Caki2 (cell line): ENCODE data around the gene CD207. TPM values are rescaled to one million over a fixed set of nuclear protein-coding genes. Genes with fewer than 3 reads are reported as not detected.

Source experiments
- DNase-seq: peaks from one replicate; pipeline ENCODE4 v3.0.0-alpha.2; 2015; ENCODE audit warnings: low read depth
- in situ Hi-C: cut with HindIII; loops from 2 replicates; pipeline ENCODE4 v1.10.0; 2016; ENCODE audit warnings: low sequenced_read_pairs, low pct_unique_long_range_greater_than_20kb, mixed read lengths
- total RNA-seq: library from RNA; depleted of rRNA; stranded (reverse); fragments of >200 nt; shearing (Covaris generic); gene quantifications from 2 replicates; pipeline ENCODE4 v1.2.3, GENCODE V29; 2014; ENCODE audit warnings: low replicate concordance

The CD207 gene
- total RNA-seq, 1 experiment from 2014 or later: not detected

GRCh38 chr2:70832386-70832785 is 3.2 kb downstream of the CD207 start:
- DNase-seq: no peak
- in situ Hi-C loops: no loop called here

GRCh38 chr2:70831861-70832260 is 3.8 kb downstream of the CD207 start:
- no peak for DNase-seq
- in situ Hi-C loops: no loop called here

DNA sequence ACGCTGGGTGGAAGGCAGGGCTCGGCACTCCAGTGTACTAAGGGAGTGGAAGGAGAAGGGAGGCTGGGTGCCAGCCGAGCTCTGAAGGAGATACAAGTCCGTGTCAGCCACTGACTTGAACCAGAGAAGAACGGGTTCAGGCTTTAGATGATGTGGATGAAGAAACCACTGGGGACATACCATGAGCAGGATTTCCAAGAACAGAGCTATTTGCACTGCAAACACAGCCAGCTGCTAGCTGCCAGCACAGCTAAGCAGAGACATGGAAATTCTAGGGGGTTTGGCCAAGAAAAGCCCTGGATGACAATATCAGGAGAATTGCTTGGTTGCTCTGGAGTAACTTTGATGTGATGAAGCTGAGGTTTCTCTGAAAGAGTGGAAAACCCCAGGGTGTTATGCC is 5.2 kb downstream of the CD207 start:
- in situ Hi-C loops: no loop called here
- DNase-seq: no peak

DNA sequence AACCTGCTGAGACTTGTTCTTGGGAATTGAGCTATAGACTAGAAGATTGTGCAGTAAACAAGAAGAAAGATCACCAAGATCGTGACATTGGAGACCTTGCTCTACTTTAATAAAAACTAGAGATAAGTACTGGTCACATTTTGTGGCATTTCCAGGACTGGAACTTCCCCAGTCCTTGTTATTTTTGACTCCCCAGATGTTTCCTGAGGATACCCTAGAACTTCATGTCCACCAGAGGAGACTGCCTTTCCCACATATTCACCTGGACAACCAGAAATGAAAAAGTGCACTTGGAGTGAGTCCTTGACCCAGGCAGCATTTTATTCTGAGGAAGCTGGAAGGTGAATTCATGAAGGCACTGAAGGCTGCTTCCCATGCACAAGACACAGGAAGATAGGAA is 5.7 kb downstream of the CD207 start:
- no peak for DNase-seq
- in situ Hi-C loops: no loop called here

GRCh38 chr2:70828914-70829824 is 6.4 kb downstream of the CD207 start:
- in situ Hi-C loops: no loop called here
- no peak for DNase-seq

DNA sequence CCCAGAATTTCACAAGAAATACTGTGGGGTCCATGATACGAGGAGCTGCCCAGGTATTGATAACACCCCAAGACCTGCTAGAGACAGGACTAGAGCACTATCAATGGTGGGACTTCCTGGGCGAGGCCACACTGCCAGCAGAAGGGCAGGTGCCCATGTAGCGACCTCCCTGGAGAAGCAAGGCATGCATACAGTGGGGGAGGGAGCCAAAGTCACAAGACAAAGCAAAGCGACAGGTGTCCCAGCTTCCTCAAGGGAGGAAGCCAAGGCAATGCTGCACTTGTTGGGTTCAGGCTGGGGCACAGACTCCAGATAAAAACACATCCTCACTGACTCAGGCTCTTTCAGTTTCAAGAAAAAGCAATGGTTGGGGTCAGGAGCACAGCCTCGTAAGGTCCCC is 7.5 kb downstream of the CD207 start:
- in situ Hi-C loops: no loop called here
- no peak for DNase-seq

DNA sequence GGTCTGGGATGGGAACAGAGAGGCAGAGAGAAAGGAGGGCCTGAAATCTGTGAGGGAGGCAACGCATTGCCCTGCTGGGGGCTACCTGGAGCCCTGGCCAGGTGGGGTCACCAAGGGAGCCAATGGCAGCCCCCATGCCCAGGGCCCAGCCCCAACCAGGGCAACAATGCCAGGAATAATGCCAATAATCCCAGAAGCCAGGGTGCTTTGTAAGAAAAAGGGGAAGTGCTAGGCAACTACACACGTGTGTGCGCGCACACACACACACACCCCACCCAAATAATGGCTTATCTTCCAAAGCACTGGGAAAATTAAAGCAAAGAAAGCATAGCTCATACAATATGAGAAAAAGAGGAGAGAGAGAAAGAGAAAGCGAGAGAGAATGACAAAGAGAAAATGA is 8.2 kb downstream of the CD207 start:
- in situ Hi-C loops: no loop called here

DNA sequence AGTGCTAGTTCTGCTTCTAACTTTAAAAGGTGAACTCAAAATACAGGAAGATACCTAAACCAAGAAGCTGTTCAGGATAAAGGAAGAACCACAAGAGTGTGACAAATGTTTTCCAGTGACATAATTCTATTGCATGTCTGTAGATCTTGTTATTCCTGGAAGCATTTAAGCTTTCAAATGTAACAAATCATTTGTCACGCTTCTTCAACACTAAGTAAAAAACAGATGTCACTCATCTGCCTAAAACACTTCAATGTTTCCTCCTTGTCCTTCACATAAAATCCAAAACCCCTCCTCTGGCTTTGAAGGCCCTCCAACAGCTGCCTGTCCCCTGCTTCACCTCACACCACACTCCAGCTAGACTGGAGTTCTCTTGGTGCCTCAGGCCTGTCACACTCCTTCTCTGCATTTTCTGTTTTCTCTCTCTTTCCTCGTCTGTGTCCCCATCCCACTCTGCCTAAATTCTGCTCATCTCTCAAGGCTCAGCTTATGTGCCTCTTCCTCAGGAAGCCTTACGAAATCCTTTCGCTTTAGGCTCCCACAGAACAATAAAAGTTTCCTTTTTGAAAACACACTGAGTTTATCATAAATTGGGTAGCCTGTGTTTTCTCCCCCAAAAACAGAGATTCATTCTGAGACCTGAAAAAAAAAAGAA is 8.8 kb downstream of the CD207 start:
- in situ Hi-C loops: no loop called here

More for the DNA sequence above, 8.2 kb downstream of the CD207 start:
- no peak for DNase-seq

DNA sequence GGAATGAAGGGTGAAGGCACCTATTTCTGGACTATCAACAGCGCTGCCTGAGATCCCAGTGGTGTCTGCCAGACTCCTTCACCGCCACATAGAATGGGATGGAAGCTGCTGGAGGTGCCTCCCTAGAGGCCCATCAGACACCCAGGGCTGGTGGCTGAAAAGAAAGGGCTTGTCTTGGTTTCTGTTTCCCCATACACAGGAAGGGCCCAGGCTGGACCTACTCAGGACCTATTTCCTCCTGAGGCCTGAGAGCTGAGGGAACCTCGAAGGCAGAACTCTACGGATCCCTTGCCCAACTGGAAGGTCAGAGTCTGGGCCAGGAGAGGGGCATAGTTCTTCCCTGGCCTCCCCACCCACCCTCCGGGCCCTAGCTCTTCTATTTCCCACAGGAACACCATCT is 12.4 kb downstream of the CD207 start:
- in situ Hi-C loops: no loop called here
- no peak for DNase-seq

More for the DNA sequence above, 8.8 kb downstream of the CD207 start:
- DNase-seq: no peak

DNA sequence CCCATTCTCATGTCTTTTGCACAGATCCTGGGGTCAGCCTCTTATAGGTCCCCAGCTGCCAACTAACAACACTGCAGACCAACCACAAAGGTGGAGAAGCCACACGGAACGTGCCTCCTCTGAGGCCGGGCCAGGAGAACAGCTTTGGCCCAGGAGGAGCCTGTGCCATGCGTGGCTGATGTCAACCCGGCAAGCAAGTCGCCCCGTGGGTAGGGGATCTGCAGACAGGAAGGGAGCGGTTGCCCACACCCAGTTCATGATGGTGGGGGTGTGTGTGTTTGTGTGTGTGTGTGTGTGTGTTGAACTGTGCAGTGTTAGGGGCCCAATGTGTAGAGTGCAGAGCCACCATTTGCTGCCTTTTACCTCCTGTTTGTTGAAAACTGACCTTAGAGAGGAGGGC is 12.8 kb downstream of the CD207 start:
- in situ Hi-C loops: no loop called here
- no peak for DNase-seq

DNA sequence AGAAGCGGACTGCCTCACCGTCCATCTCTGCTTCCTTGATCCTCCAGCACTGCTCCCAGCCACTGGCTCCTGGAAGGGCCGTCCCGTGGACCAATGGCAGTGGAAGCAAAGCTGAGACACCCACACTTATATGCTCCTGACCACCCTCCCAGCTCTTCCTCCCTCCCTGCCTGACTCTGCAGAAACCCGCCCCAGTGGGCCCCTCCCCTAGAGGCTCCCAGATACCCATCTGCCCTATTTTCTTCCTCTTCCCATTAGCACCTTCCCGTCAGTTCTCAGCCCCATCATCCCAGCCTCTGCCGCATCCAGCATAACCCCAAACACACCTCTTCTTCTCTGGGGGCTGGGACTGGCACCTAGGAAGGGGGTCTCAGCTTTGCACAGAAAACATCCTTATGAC is 15.1 kb downstream of the CD207 start, which contains the start of gene CLEC4F:
Gene CLEC4F, minus strand, starts transcription at position 101 of the 400 bp plus-strand sequence. Its CDS starts 76 bp downstream, at position 25.
- in situ Hi-C loops: no loop called here
- DNase-seq: no peak

GRCh38 chr2:70817284-70817954 is 18.2 kb downstream of the CD207 start:
- in situ Hi-C loops: no loop called here

GRCh38 chr2:70816726-70817125 is 18.9 kb downstream of the CD207 start:
- in situ Hi-C loops: no loop called here

More at GRCh38 chr2:70817284-70817954, 18.2 kb downstream of the CD207 start:
- no peak for DNase-seq

DNA sequence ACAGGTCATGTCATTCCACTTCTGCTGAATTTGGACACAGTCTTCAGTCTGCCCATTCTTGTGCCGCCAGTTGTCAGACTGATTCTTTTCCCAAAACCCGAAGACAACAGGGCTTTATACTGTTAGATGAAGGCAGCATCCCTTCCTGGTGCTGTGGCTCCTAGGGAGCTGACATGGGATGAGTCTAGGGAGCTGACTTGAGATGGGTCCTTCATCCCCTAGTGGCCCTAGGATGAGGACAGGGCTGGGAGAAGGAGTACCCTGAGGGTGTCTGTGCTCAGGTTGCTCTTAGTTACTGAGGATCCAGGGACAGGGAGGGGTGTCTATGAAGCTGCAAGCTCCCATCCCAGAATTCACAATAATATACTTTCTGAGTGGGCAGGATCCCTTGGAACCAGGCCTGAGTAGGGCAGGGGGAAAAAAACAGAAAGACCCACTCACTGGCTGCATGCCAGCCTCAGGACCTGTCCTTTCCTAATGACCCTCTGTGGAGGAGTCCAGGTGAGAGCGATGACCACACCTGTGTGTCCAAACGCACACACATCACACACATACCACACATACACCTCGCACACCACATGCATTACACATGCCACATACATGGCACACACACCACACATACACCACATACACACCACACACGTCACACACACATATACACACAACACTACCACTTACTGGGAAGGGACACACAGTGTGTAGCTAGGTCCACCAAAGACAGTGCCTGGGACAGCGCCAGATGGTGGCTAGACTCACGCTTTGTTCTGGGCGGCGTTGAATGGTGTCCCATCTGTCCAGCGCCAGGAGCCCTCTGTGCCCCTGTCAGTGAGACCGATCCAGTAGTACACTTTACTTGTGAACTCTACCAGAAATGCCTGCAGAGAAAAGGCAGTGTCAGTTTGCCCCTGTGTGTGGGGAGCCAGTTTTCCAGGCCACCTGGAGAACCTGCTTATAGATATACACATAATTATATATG is 26.3 kb downstream of the CD207 start:
- DNase-seq: no peak
- in situ Hi-C loops: no loop called here

More at GRCh38 chr2:70816726-70817125, 18.9 kb downstream of the CD207 start:
- DNase-seq: no peak

- in situ Hi-C loops: no loop called here
- no peak for DNase-seq
These were observed 27.8 kb downstream of the CD207 start for GRCh38 chr2:70807828-70808118.

GRCh38 chr2:70807102-70807827 is 28.4 kb downstream of the CD207 start:
- in situ Hi-C loops: no loop called here

GRCh38 chr2:70806620-70807019 is 29.0 kb downstream of the CD207 start:
- no peak for DNase-seq
- in situ Hi-C loops: no loop called here

More at GRCh38 chr2:70807102-70807827, 28.4 kb downstream of the CD207 start:
- DNase-seq: no peak
